Left lung (tissue), 10 donors: ENCODE data around the gene MCAT. TPM values are rescaled to one million over a fixed set of nuclear protein-coding genes. Genes with fewer than 3 reads are reported as not detected.

Source experiments
- ATAC-seq: fragments of 200-7000 bp; cut with Tn5 transposase; one replicate; pipeline ENCODE4 v1.9.1; 2020; ENCODE audit warnings: moderate library complexity
- DNase-seq, 4 donors: peaks; one replicate each; pipeline ENCODE4 v3.0.0-alpha.2; 2013 to 2020
- H3K27ac ChIP-seq, 2 donors: fragments of 200-600 bp; sonication (generic) in 1 of 2; one replicate each; pipeline versions ENCODE4 v1.5.0 to v1.8.0; 2020 to 2021
- H3K27me3 ChIP-seq, 2 donors: fragments of 200-600 bp; sonication (generic) in 1 of 2; one replicate each; pipeline versions ENCODE4 v1.5.0 to v1.8.0; 2020 to 2021
- H3K36me3 ChIP-seq, 2 donors: fragments of 200-600 bp; sonication (generic) in 1 of 2; one replicate each; pipeline versions ENCODE4 v1.5.0 to v1.8.0; 2020 to 2021
- H3K4me1 ChIP-seq, 2 donors: fragments of 200-600 bp; one replicate each; pipeline ENCODE4 v1.8.0; 2021
- H3K4me3 ChIP-seq, 2 donors: fragments of 200-600 bp; sonication (generic) in 1 of 2; one replicate each; pipeline versions ENCODE4 v1.5.0 to v1.8.0; 2020 to 2021; ENCODE audit warnings: mild to moderate bottlenecking in 1 of 2
- H3K9me3 ChIP-seq, 2 donors: fragments of 200-600 bp; sonication (generic) in 1 of 2; one replicate each; pipeline versions ENCODE4 v1.5.0 to v1.8.0; 2020 to 2021
- intact Hi-C, 2 donors: fragments of 100-400 bp; cut with DNase I; formaldehyde crosslinking; loops; one replicate each; pipeline versions ENCODE4 v1.11.2 to v1.14.2; 2022
- polyA plus RNA-seq, 6 donors: library from polyadenylated mRNA; unstranded; fragments of 120-200 nt; gene quantifications; one replicate each; pipeline ENCODE4 v1.2.1, GENCODE V29; 2013; ENCODE audit not compliant: insufficient read length in 6 of 6
- total RNA-seq, 2 donors: library from RNA; stranded (reverse); fragmentation: NEBNext Ultra II Directional; extraction: Animal tissue kit (Norgen Biotek cat#: 25700); gene quantifications; one replicate each; pipeline ENCODE4 v1.2.1, GENCODE V29; 2021
- TF ChIP-seq, protein P1 (sequence below), 2 donors: fragments of 200-600 bp; sonication (generic) in 1 of 2; IDR thresholded peaks; one replicate each; pipeline versions ENCODE4 v1.5.0 to v1.8.0; 2021; ENCODE audit warnings: antibody characterized with exemption in 2 of 2
- donor health status: DM: no; HTN: yes; CAD: no.
- donor health status: DM: no; HTN: no; CAD: no.

MCAT gene
- total and polyA plus RNA-seq, 8 donors = 12.2 to 16.6 (median 15.4) TPM

- peak overlapping the region; percentile 89 to 97 for H3K27ac ChIP-seq
- TF ChIP-seq, protein P1, sequence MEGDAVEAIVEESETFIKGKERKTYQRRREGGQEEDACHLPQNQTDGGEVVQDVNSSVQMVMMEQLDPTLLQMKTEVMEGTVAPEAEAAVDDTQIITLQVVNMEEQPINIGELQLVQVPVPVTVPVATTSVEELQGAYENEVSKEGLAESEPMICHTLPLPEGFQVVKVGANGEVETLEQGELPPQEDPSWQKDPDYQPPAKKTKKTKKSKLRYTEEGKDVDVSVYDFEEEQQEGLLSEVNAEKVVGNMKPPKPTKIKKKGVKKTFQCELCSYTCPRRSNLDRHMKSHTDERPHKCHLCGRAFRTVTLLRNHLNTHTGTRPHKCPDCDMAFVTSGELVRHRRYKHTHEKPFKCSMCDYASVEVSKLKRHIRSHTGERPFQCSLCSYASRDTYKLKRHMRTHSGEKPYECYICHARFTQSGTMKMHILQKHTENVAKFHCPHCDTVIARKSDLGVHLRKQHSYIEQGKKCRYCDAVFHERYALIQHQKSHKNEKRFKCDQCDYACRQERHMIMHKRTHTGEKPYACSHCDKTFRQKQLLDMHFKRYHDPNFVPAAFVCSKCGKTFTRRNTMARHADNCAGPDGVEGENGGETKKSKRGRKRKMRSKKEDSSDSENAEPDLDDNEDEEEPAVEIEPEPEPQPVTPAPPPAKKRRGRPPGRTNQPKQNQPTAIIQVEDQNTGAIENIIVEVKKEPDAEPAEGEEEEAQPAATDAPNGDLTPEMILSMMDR (IDR thresholded peaks at IDR 0.05) = peak; percentile 50 to 77
- peaks cover 0 to 5% of the 10 kb centered on the region in 2 donors for H3K36me3 ChIP-seq
- DNase-seq (peak; percentile 94 to 99 (median 98)), ATAC-seq (peak; percentile 90)
- H3K27me3 ChIP-seq = no peaks in the 10 kb centered on the region
- no peaks in the 10 kb centered on the region for H3K9me3 ChIP-seq
- intact Hi-C loops = no loop called here
- H3K4me1 ChIP-seq = peaks cover 10 to 33% of the 10 kb centered on the region in 2 donors
- H3K4me3 ChIP-seq = peak overlapping the region; percentile 40 to 73
Measured at GRCh38 chr22:43187171-43188099, 44.2 kb upstream of the MCAT start.

- TF ChIP-seq, protein P1 (IDR thresholded peaks at IDR 0.05) = no peak
- Histone ChIP-seq H3K9me3 (no peaks in the 10 kb centered on the region), H3K27ac (peak within 1 kb of the TSS; percentile 89 to 97), H3K4me1 (peaks cover 10 to 33% of the 10 kb centered on the region in 2 donors), H3K27me3 (no peaks in the 10 kb centered on the region), H3K36me3 (peaks cover 0 to 10% of the 10 kb centered on the region in 2 donors), H3K4me3 (peak within 1 kb of the TSS; percentile 59 to 73)
- ATAC-seq (peak; percentile 31), DNase-seq (peak; percentile 56 to 92 (median 62))
- intact Hi-C loops = no loop called here
Measured at GRCh38 chr22:43186272-43187170, 43.3 kb upstream of the MCAT start, which contains the start of gene TTLL12. TSS of gene TTLL12 (minus strand) at chr22:43187134. CDS start at chr22:43187069, 65 bp downstream.

GRCh38 chr22:43185860-43186261 is 42.7 kb upstream of the MCAT start:
- Histone ChIP-seq H3K27ac (no peak overlapping the region), H3K27me3 (no peaks in the 10 kb centered on the region), H3K36me3 (peaks cover 0 to 15% of the 10 kb centered on the region in 2 donors), H3K4me1 (peaks cover 10 to 33% of the 10 kb centered on the region in 2 donors), H3K4me3 (peak overlapping the region; percentile 59 to 73), H3K9me3 (no peaks in the 10 kb centered on the region)
- intact Hi-C loops = no loop called here
- peak; percentile 9 for ATAC-seq
- DNase-seq = peak in 2 of 4 donors; percentile 64 to 68
- TF ChIP-seq, protein P1 (IDR thresholded peaks at IDR 0.05) = no peak

DNA sequence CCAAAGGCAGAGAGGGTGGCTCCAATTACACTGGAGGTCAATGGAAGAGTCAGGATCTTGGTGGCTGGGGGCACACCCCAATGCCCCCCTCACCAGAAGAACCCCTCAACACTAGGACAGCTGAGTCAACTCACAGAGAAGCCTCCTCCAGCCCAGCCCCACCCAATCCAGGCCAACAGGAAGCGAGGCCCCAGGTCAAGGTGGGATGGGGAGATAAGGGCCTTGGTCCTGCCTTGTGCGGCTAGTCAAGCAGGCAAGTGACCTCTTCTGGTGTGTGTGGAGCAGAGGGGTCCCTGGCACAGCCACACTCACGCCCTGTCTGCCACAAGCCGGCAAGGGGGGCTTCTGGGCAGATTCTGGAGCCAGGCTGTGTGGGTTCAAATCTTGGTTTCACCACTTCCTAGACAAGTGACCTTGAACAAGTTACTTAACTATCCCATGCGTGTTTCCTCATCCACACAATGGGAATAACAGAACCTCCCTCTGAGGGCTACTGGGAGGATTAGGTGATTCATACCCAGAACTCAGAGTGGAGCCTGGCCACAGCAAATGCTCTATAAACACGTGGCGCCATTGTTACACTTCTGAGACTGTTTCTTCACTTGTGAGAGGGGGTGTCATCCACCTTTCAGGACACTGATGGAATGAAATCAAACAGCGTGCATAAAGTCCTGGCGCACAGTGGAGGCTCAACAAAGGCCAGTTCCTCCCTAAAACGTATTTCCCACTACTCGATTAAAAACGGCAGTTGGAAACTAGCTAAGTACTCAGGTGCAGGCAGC is 40.5 kb upstream of the MCAT start:
- ATAC-seq = no peak
- intact Hi-C loops = no loop called here
- H3K36me3 ChIP-seq = peaks cover 0 to 37% of the 10 kb centered on the region in 2 donors
- H3K27me3 ChIP-seq = no peaks in the 10 kb centered on the region
- peak in 1 of 4 donors; percentile 55 for DNase-seq
- no peaks in the 10 kb centered on the region for H3K9me3 ChIP-seq
- peaks cover 10 to 33% of the 10 kb centered on the region in 2 donors for H3K4me1 ChIP-seq
- TF ChIP-seq, protein P1 (IDR thresholded peaks at IDR 0.05) = no peak
- no peak overlapping the region for H3K27ac ChIP-seq
- H3K4me3 ChIP-seq = no peak overlapping the region
